ENCODE measurements around the gene PCDH15.

GRCh38 chr10:54485971-54486370, 315.1 kb downstream of the PCDH15 start:
- TF ChIP-seq LEF1 (IDR thresholded peaks at IDR 0.05; ENCODE audit: borderline replicate concordance) (no peak), ELF4 (IDR thresholded peaks at IDR 0.05) (no peak), FOXM1 (IDR thresholded peaks at IDR 0.05; ENCODE audit: borderline replicate concordance) (no peak), CTBP1 (IDR thresholded peaks at IDR 0.05; ENCODE audit: borderline replicate concordance) (no peak), SP1 (IDR thresholded peaks at IDR 0.05) (no peak), PKNOX1 (IDR thresholded peaks at IDR 0.05) (no peak), ZNF384 (IDR thresholded peaks at IDR 0.05) (no peak), TARDBP (IDR thresholded peaks at IDR 0.05) (no peak), L3MBTL2 (conservative IDR thresholded peaks at IDR 0.05) (no peak), SUZ12 (IDR thresholded peaks at IDR 0.05) (no peak)

All from HEK293T (cell line).